Measurements from ENCODE around the gene HAUS7. TPM values are rescaled to one million over a fixed set of nuclear protein-coding genes. Genes with fewer than 3 reads are reported as not detected.

The HAUS7 gene
- total and polyA plus RNA-seq, 2 experiments from 2014 or later = 19.8 to 22.6 TPM

GRCh38 chrX:153450114-153450948 is 20.0 kb downstream of the HAUS7 start:
- no peak overlapping the region for H3K4me3 ChIP-seq
- DNase-seq (ENCODE audit: low read depth in 1 of 2, low spot score in 1 of 2) = no peak
- no peaks in the 10 kb centered on the region for H3K27me3 ChIP-seq
- no peaks in the 10 kb centered on the region for H3K9me3 ChIP-seq (ENCODE audit: low read depth)
- H3K4me1 ChIP-seq (ENCODE audit: low read depth) = peaks cover 6% of the 10 kb centered on the region
- no peak for TF ChIP-seq CTCF (IDR thresholded peaks at IDR 0.05; ENCODE audit: low read depth, low read length)
- H3K27ac ChIP-seq = no peak overlapping the region
- no peaks in the 10 kb centered on the region for H3K36me3 ChIP-seq

GRCh38 chrX:153449368-153450113 is 20.8 kb downstream of the HAUS7 start:
- Histone ChIP-seq H3K36me3 (no peaks in the 10 kb centered on the region), H3K4me3 (no peak overlapping the region), H3K4me1 (ENCODE audit: low read depth) (peaks cover 6% of the 10 kb centered on the region), H3K27me3 (no peaks in the 10 kb centered on the region), H3K9me3 (ENCODE audit: low read depth) (no peaks in the 10 kb centered on the region), H3K27ac (no peak overlapping the region)
- DNase-seq (ENCODE audit: low read depth in 1 of 2, low spot score in 1 of 2) = no peak
- TF ChIP-seq CTCF (IDR thresholded peaks at IDR 0.05; ENCODE audit: low read depth, low read length) = no peak

- Histone ChIP-seq H3K27ac (no peak overlapping the region), H3K9me3 (ENCODE audit: low read depth) (no peaks in the 10 kb centered on the region), H3K4me1 (ENCODE audit: low read depth) (peaks cover 6% of the 10 kb centered on the region), H3K27me3 (no peaks in the 10 kb centered on the region), H3K4me3 (no peak overlapping the region), H3K36me3 (no peaks in the 10 kb centered on the region)
- DNase-seq (ENCODE audit: low read depth in 1 of 2, low spot score in 1 of 2) = no peak
- no peak for TF ChIP-seq CTCF (IDR thresholded peaks at IDR 0.05; ENCODE audit: low read depth, low read length)
Observed at GRCh38 chrX:153448556-153449367, 21.6 kb downstream of the HAUS7 start.

GRCh38 chrX:153447581-153447960 is 22.8 kb downstream of the HAUS7 start:
- TF ChIP-seq CTCF (IDR thresholded peaks at IDR 0.05; ENCODE audit: low read depth, low read length) = no peak
- Histone ChIP-seq H3K4me1 (ENCODE audit: low read depth) (peaks cover 6% of the 10 kb centered on the region), H3K27ac (no peak overlapping the region)

GRCh38 chrX:153446950-153447580 is 23.3 kb downstream of the HAUS7 start:
- Histone ChIP-seq H3K36me3 (no peaks in the 10 kb centered on the region), H3K4me1 (ENCODE audit: low read depth) (peaks cover 6% of the 10 kb centered on the region), H3K4me3 (no peak overlapping the region), H3K9me3 (ENCODE audit: low read depth) (no peaks in the 10 kb centered on the region), H3K27ac (no peak overlapping the region), H3K27me3 (no peaks in the 10 kb centered on the region)
- TF ChIP-seq CTCF (IDR thresholded peaks at IDR 0.05; ENCODE audit: low read depth, low read length) = no peak
- DNase-seq (ENCODE audit: low read depth in 1 of 2, low spot score in 1 of 2) = no peak

More at GRCh38 chrX:153447581-153447960, 22.8 kb downstream of the HAUS7 start:
- no peak for DNase-seq (ENCODE audit: low read depth in 1 of 2, low spot score in 1 of 2)
- no peaks in the 10 kb centered on the region for H3K36me3 ChIP-seq
- no peak overlapping the region for H3K4me3 ChIP-seq
- no peaks in the 10 kb centered on the region for H3K27me3 ChIP-seq
- no peaks in the 10 kb centered on the region for H3K9me3 ChIP-seq (ENCODE audit: low read depth)
